Measurements from ENCODE around the gene TNFRSF1A.
"Not testable (repeated sequence)": the region's sequence is repeated elsewhere in the genome, so short reads cannot be mapped to it uniquely, and the experiment has no call there.

Gene TNFRSF1A

GRCh38 chr12:6292606-6293005 lies 49.3 kb downstream of the TNFRSF1A start:
- no peaks in the 10 kb centered on the region for H3K4me1 ChIP-seq (ENCODE audit: low read length)
- TF ChIP-seq CTCF (IDR thresholded peaks at IDR 0.05; ENCODE audit: low read depth, low read length) (no peak), EZH2phosphoT487 (IDR thresholded peaks at IDR 0.05; ENCODE audit: low read depth) (no peak)

GRCh38 chr12:6289906-6290305 lies 52.0 kb downstream of the TNFRSF1A start:
- not testable (repeated sequence) for H3K9ac ChIP-seq (ENCODE audit: low read length); H3K9me3 ChIP-seq (ENCODE audit: insufficient read depth, low read length); H3K36me3 ChIP-seq (replicated peaks; ENCODE audit: low read depth, low read length); H3K4me3 ChIP-seq (ENCODE audit: low read length); H3K27ac ChIP-seq (ENCODE audit: low read length); H3K4me2 ChIP-seq (ENCODE audit: low read length); H2AFZ ChIP-seq (ENCODE audit: low read depth, low read length); H4K20me1 ChIP-seq (ENCODE audit: insufficient read depth, low read length); H3K4me1 ChIP-seq (ENCODE audit: low read length); H3K79me2 ChIP-seq (ENCODE audit: low read length)
- peaks cover 13% of the 10 kb centered on the region; the same call in 1 of the 2 replicates for H3K27me3 ChIP-seq (ENCODE audit: low read depth, low read length)

More at GRCh38 chr12:6292606-6293005, 49.3 kb downstream of the TNFRSF1A start:
- H3K27me3 ChIP-seq (ENCODE audit: low read depth, low read length), result peaks cover 17% of the 10 kb centered on the region
- no peaks in the 10 kb centered on the region for H4K20me1 ChIP-seq (ENCODE audit: insufficient read depth, low read length)
- no peak overlapping the region for H3K9ac ChIP-seq (ENCODE audit: low read length)
- H2AFZ ChIP-seq (ENCODE audit: low read depth, low read length), result no peak overlapping the region
- H3K9me3 ChIP-seq (ENCODE audit: insufficient read depth, low read length), result no peaks in the 10 kb centered on the region
- H3K4me2 ChIP-seq (ENCODE audit: low read length), result no peak overlapping the region
- H3K36me3 ChIP-seq (replicated peaks; ENCODE audit: low read depth, low read length), result no peaks in the 10 kb centered on the region
- H3K79me2 ChIP-seq (ENCODE audit: low read length), result no peaks in the 10 kb centered on the region
- H3K27ac ChIP-seq (ENCODE audit: low read length), result no peak overlapping the region
- no peak overlapping the region for H3K4me3 ChIP-seq (ENCODE audit: low read length)

- not testable (repeated sequence) for H3K9ac ChIP-seq (ENCODE audit: low read length); H3K4me1 ChIP-seq (ENCODE audit: low read length); H4K20me1 ChIP-seq (ENCODE audit: insufficient read depth, low read length); H3K27ac ChIP-seq (ENCODE audit: low read length); H3K79me2 ChIP-seq (ENCODE audit: low read length); H2AFZ ChIP-seq (ENCODE audit: low read depth, low read length); H3K27me3 ChIP-seq (ENCODE audit: low read depth, low read length); H3K4me2 ChIP-seq (ENCODE audit: low read length); H3K9me3 ChIP-seq (ENCODE audit: insufficient read depth, low read length); H3K36me3 ChIP-seq (replicated peaks; ENCODE audit: low read depth, low read length); H3K4me3 ChIP-seq (ENCODE audit: low read length)
These were observed 52.8 kb downstream of the TNFRSF1A start for GRCh38 chr12:6289081-6289480.

- TF ChIP-seq EZH2phosphoT487 (IDR thresholded peaks at IDR 0.05; ENCODE audit: low read depth), result no peak
- TF ChIP-seq CTCF (IDR thresholded peaks at IDR 0.05; ENCODE audit: low read depth, low read length), result no peak
- Histone ChIP-seq H3K4me3 (ENCODE audit: low read length) (no peak overlapping the region), H3K79me2 (ENCODE audit: low read length) (no peaks in the 10 kb centered on the region)
These were observed 53.6 kb downstream of the TNFRSF1A start for GRCh38 chr12:6288235-6288634.

GRCh38 chr12:6285532-6286306 lies 56.2 kb downstream of the TNFRSF1A start:
- TF ChIP-seq EZH2phosphoT487 (IDR thresholded peaks at IDR 0.05; ENCODE audit: low read depth), result no peak
- no peak for TF ChIP-seq CTCF (IDR thresholded peaks at IDR 0.05; ENCODE audit: low read depth, low read length)
- Histone ChIP-seq H3K9me3 (ENCODE audit: insufficient read depth, low read length) (no peaks in the 10 kb centered on the region), H4K20me1 (ENCODE audit: insufficient read depth, low read length) (no peaks in the 10 kb centered on the region; the same call in 1 of the 2 replicates), H3K4me1 (ENCODE audit: low read length) (no peaks in the 10 kb centered on the region), H3K4me3 (ENCODE audit: low read length) (no peak overlapping the region), H3K36me3 (replicated peaks; ENCODE audit: low read depth, low read length) (no peaks in the 10 kb centered on the region), H3K27ac (ENCODE audit: low read length) (no peak overlapping the region), H3K79me2 (ENCODE audit: low read length) (no peaks in the 10 kb centered on the region), H3K27me3 (ENCODE audit: low read depth, low read length) (peaks cover 8% of the 10 kb centered on the region; the same call in 1 of the 2 replicates), H3K9ac (ENCODE audit: low read length) (no peak overlapping the region), H3K4me2 (ENCODE audit: low read length) (no peak overlapping the region), H2AFZ (ENCODE audit: low read depth, low read length) (no peak overlapping the region)

More at GRCh38 chr12:6288235-6288634, 53.6 kb downstream of the TNFRSF1A start:
- no peaks in the 10 kb centered on the region for H3K9me3 ChIP-seq (ENCODE audit: insufficient read depth, low read length)
- no peak overlapping the region for H3K27ac ChIP-seq (ENCODE audit: low read length)
- H3K27me3 ChIP-seq (ENCODE audit: low read depth, low read length), result peaks cover 8% of the 10 kb centered on the region; the same call in 1 of the 2 replicates
- no peaks in the 10 kb centered on the region for H3K4me1 ChIP-seq (ENCODE audit: low read length)
- H3K36me3 ChIP-seq (replicated peaks; ENCODE audit: low read depth, low read length), result no peaks in the 10 kb centered on the region
- H3K4me2 ChIP-seq (ENCODE audit: low read length), result no peak overlapping the region
- no peak overlapping the region for H2AFZ ChIP-seq (ENCODE audit: low read depth, low read length)
- no peak overlapping the region for H3K9ac ChIP-seq (ENCODE audit: low read length)
- no peaks in the 10 kb centered on the region for H4K20me1 ChIP-seq (ENCODE audit: insufficient read depth, low read length)
